GM12878 (cell line): ENCODE data around the gene GPC6.

Source experiments
- BACH1 ChIP-seq: fragments of 450-650 bp; IDR thresholded peaks from 2 replicates; pipeline ENCODE4 v1.6.1; 2017; ENCODE audit warnings: mild to moderate bottlenecking, borderline replicate concordance
- CHD2 ChIP-seq: IDR thresholded peaks from 2 replicates; pipeline ENCODE4 v1.6.1; 2011; ENCODE audit warnings: low read depth, low read length, improper control_type of control experiment, borderline replicate concordance
- ESRRA ChIP-seq: IDR thresholded peaks from 2 replicates; pipeline ENCODE4 v1.6.1; 2012; ENCODE audit warnings: mild to moderate bottlenecking, low read length, improper control_type of control experiment
- EZH2 ChIP-seq: IDR thresholded peaks from 2 replicates; pipeline ENCODE4 v1.6.1; 2012; ENCODE audit warnings: low read depth, mild to moderate bottlenecking, control low read depth, inconsistent platforms, low read length, borderline replicate concordance; ENCODE audit not compliant: control insufficient read depth
- GATAD2B ChIP-seq: fragments of 450-650 bp; conservative IDR thresholded peaks from 2 replicates; pipeline ENCODE4 v1.6.1; 2017; ENCODE audit warnings: low read depth, mild to moderate bottlenecking, moderate library complexity
- PBX3 ChIP-seq: IDR thresholded peaks from 2 replicates; pipeline ENCODE4 v1.6.1; 2011; ENCODE audit warnings: mild to moderate bottlenecking, low read depth, low read length, moderate library complexity; ENCODE audit not compliant: insufficient replicate concordance
- POLR2A ChIP-seq: IDR thresholded peaks from 2 replicates; pipeline ENCODE4 v1.6.1; 2011; ENCODE audit warnings: low read depth, mild to moderate bottlenecking, low read length
- REST ChIP-seq: IDR thresholded peaks from 2 replicates; pipeline ENCODE4 v1.6.1; 2012; ENCODE audit warnings: mild to moderate bottlenecking, low read depth, low read length
- TARDBP ChIP-seq: IDR thresholded peaks from 2 replicates; pipeline ENCODE4 v1.6.1; 2016; ENCODE audit warnings: borderline replicate concordance
- ZSCAN29 ChIP-seq: fragments of 450-650 bp; IDR thresholded peaks from 2 replicates; pipeline ENCODE4 v1.6.1; 2017; ENCODE audit warnings: mild to moderate bottlenecking, moderate library complexity
- TF ChIP-seq, protein P1 (sequence below), 3 experiments: IDR thresholded peaks in 2 of 3; conservative IDR thresholded peaks in 1 of 3; 2 replicates each; pipeline ENCODE4 v1.5.1; 2011; ENCODE audit warnings: low read depth in 3 of 3, low read length in 3 of 3, mild to moderate bottlenecking in 3 of 3, control low read depth in 2 of 3, moderate library complexity in 2 of 3, inconsistent platforms in 1 of 3, mixed read lengths in 1 of 3; ENCODE audit not compliant: control insufficient read depth in 2 of 3, insufficient read depth in 1 of 3; ENCODE audit errors: extremely low read depth in 1 of 3

- TF ChIP-seq, protein P1, sequence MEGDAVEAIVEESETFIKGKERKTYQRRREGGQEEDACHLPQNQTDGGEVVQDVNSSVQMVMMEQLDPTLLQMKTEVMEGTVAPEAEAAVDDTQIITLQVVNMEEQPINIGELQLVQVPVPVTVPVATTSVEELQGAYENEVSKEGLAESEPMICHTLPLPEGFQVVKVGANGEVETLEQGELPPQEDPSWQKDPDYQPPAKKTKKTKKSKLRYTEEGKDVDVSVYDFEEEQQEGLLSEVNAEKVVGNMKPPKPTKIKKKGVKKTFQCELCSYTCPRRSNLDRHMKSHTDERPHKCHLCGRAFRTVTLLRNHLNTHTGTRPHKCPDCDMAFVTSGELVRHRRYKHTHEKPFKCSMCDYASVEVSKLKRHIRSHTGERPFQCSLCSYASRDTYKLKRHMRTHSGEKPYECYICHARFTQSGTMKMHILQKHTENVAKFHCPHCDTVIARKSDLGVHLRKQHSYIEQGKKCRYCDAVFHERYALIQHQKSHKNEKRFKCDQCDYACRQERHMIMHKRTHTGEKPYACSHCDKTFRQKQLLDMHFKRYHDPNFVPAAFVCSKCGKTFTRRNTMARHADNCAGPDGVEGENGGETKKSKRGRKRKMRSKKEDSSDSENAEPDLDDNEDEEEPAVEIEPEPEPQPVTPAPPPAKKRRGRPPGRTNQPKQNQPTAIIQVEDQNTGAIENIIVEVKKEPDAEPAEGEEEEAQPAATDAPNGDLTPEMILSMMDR (IDR thresholded peaks at IDR 0.05 in 2 of 3, conservative IDR thresholded peaks at IDR 0.05 in 1 of 3; ENCODE audit: control insufficient read depth in 2 of 3, extremely low read depth in 1 of 3, insufficient read depth in 1 of 3, low read depth in 3 of 3, low read length in 3 of 3) = no peak
- TF ChIP-seq REST (no peak), ZSCAN29 (no peak), TARDBP (no peak), GATAD2B (no peak), BACH1 (no peak), POLR2A (no peak), EZH2 (no peak), ESRRA (no peak), PBX3 (no peak), CHD2 (no peak)
Observed at GRCh38 chr13:93941444-93941843, 714.8 kb downstream of the GPC6 start.
